Neutrophil (primary cell): ENCODE measurements around the gene SPPL2A.

Source experiments
- H3K27ac ChIP-seq: fragments of 200-600 bp; sonication (generic); 2 replicates; pipeline ENCODE4 v1.5.1; 2016; ENCODE audit warnings: mild to moderate bottlenecking, moderate library complexity
- H3K27me3 ChIP-seq: fragments of 200-600 bp; sonication (generic); 2 replicates; pipeline ENCODE4 v1.6.0; 2016; ENCODE audit warnings: mild to moderate bottlenecking
- H3K36me3 ChIP-seq: fragments of 200-600 bp; sonication (generic); 2 replicates; pipeline ENCODE4 v1.5.1; 2017
- H3K4me1 ChIP-seq, 2 experiments: fragments of 200-600 bp in 1 of 2; sonication (generic) in 1 of 2; 1 replicate in 1 of 2; 2 replicates in 1 of 2; pipeline versions ENCODE4 v1.5.1 to v1.6.1; 2013 to 2016; ENCODE audit warnings: low read depth in 1 of 2, low read length in 1 of 2, mild to moderate bottlenecking in 1 of 2, moderate library complexity in 1 of 2; ENCODE audit not compliant: control insufficient read depth in 1 of 2, insufficient read depth in 1 of 2
- H3K4me3 ChIP-seq, 2 experiments: fragments of 200-600 bp in 1 of 2; sonication (generic) in 1 of 2; 1 replicate in 1 of 2; 2 replicates in 1 of 2; pipeline ENCODE4 v1.5.1; 2013 to 2016; ENCODE audit warnings: low read depth in 1 of 2, low read length in 1 of 2, mild to moderate bottlenecking in 1 of 2, moderate library complexity in 1 of 2
- H3K9me3 ChIP-seq: fragments of 200-600 bp; sonication (generic); 2 replicates; pipeline ENCODE4 v1.5.1; 2016
- TF ChIP-seq, protein P1 (sequence below): fragments of 200-600 bp; sonication (generic); IDR thresholded peaks from 2 replicates; pipeline ENCODE4 v1.5.1; 2016; ENCODE audit warnings: antibody characterized with exemption

The SPPL2A gene

DNA sequence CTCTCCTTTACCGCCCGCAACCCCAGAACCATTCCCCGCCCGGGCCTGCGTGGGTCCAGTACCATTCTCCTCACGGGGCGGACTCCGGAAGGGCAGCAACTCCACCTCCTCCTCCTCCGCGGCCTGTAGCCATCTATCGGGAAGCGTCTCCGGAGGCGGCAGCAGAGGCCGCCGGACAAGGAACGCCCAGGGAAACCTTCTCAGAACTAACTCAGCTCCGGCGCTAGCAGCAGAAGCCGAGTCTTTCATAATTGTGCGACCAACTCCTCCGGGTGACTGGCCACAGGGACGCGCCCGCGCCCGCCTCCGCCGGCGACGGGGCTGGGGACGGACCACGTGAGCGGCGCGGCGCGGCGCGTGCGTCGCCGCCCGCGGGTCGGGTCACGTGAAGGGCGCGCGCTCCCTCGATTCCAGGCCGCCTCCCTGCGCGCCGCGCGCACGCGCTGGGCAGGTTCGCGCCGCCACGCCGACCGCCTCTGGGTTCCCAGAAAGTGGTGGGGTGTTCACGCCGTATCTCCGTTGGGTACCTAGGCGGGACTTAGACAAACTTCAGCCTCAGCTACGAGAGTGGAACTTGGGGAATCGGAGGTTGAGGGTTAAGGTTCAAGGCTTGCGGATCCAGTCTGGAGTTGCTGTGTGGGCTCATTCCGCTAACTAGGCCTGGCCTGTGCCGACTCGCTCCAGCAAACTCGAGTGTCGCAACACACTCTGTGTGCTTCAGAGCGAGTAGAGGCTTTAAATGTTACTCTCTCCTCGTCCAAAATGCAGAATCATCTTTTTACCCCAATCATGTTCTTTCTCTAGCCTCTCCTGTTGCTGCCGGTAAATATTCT, 78.8 kb downstream of the SPPL2A start, which contains the start of gene TRPM7:
TSS of gene TRPM7 (minus strand) at position 329 of the 833 bp plus-strand sequence. CDS start at position 65, 264 bp downstream.
- Histone ChIP-seq H3K9me3 (no peaks in the 10 kb centered on the region), H3K27ac (peak within 1 kb of the TSS; percentile 89), H3K4me1 (peaks cover 15 to 18% of the 10 kb centered on the region in 2 experiments), H3K4me3 (peak within 1 kb of the TSS; percentile 72 to 96), H3K36me3 (no peaks in the 10 kb centered on the region), H3K27me3 (no peaks in the 10 kb centered on the region)
- TF ChIP-seq, protein P1, sequence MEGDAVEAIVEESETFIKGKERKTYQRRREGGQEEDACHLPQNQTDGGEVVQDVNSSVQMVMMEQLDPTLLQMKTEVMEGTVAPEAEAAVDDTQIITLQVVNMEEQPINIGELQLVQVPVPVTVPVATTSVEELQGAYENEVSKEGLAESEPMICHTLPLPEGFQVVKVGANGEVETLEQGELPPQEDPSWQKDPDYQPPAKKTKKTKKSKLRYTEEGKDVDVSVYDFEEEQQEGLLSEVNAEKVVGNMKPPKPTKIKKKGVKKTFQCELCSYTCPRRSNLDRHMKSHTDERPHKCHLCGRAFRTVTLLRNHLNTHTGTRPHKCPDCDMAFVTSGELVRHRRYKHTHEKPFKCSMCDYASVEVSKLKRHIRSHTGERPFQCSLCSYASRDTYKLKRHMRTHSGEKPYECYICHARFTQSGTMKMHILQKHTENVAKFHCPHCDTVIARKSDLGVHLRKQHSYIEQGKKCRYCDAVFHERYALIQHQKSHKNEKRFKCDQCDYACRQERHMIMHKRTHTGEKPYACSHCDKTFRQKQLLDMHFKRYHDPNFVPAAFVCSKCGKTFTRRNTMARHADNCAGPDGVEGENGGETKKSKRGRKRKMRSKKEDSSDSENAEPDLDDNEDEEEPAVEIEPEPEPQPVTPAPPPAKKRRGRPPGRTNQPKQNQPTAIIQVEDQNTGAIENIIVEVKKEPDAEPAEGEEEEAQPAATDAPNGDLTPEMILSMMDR, result no peak

DNA sequence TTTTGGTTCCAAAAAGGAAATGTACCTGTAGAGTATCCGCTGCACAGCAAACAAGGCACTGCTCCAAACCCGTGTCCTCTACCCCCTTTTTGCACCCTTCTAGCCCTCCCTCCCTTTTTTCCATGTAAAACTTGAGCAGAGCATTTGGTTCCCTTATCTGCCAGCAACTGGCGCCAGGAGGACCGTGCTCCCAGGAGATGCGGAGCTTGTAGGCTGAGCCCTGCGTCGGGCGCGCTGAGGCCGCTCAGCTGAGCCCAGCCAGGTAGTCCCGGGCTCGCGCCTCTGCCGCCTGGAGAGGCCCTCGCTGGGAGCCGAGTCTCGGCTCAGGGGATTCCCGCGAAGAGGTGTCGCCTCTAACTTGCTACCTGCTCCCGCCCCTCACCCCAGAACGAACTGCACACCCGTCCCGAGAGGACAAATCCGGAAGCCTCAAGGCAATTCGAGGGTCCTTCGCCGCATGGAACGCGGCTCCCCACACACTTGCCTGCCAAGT, 79.5 kb downstream of the SPPL2A start:
- peak overlapping the region; percentile 89 for H3K27ac ChIP-seq
- no peaks in the 10 kb centered on the region for H3K9me3 ChIP-seq
- TF ChIP-seq, protein P1, result no peak
- peaks cover 15 to 18% of the 10 kb centered on the region in 2 experiments for H3K4me1 ChIP-seq
- H3K27me3 ChIP-seq, result no peaks in the 10 kb centered on the region
- peak overlapping the region; percentile 72 to 96 for H3K4me3 ChIP-seq
- H3K36me3 ChIP-seq, result no peaks in the 10 kb centered on the region

DNA sequence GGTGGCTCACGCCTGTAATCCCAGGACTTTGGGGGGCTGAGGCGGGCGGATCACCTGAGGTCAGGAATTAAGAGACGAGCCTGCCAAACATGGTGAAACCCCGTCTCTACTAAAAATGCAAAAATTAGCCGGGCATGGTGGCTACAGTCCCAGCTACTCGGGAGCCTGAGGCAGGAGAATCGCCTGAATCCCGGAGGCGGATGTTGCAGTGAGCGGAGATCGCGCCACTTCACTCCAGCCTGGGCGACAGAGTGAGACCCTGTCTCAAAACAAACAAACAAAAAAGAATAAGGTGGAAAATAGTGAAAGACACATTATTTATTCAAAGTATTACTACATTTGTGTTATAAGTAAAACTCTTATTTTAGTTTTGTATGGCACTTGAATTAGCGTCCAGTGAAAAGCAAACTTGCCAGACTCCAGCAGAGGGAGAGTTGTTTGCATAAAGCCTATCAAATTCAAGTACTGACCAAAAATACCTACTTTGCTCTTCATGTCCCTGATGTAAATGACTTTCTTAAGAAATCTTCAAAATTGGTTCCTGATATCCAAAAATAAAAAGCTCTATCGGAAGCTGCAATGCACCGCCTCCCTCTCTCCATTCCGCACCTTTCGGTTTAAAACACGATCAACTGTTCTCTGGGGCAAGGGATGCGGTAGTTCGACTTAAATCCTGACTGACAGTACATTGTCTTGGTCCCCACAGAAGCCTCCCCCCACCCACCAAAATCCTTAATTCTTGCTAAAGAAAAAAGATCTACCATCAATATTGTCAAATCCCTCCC, 80.1 kb downstream of the SPPL2A start:
- peak overlapping the region; percentile 72 to 96 for H3K4me3 ChIP-seq
- TF ChIP-seq, protein P1, result no peak
- no peaks in the 10 kb centered on the region for H3K27me3 ChIP-seq
- H3K9me3 ChIP-seq, result no peaks in the 10 kb centered on the region
- H3K27ac ChIP-seq, result peak overlapping the region; percentile 89
- H3K36me3 ChIP-seq, result no peaks in the 10 kb centered on the region
- peaks cover 15 to 18% of the 10 kb centered on the region in 2 experiments for H3K4me1 ChIP-seq

DNA sequence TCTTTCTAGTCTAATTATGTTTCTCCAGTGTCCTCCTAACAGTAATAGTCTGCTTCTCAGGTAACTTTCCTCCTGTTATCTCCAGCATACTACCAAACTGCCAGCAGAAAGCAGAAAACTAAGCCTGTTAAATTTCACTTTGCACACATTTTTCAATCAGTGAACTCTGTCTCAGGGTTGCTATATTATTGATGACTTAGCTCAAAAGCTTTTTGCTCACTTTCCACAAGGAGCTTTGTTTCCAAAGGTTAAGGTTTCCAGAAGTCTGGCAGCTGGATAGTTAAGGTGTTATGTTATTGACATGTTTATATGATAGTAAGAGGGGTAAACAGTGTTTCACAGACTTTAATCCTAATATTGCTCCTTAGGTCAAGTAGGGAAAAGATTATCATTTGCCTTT, 84.0 kb downstream of the SPPL2A start:
- no peak overlapping the region for H3K4me3 ChIP-seq
- H3K36me3 ChIP-seq, result no peaks in the 10 kb centered on the region
- peaks cover 8 to 9% of the 10 kb centered on the region in 2 experiments for H3K4me1 ChIP-seq
- no peaks in the 10 kb centered on the region for H3K9me3 ChIP-seq
- TF ChIP-seq, protein P1, result no peak
- no peaks in the 10 kb centered on the region for H3K27me3 ChIP-seq
- no peak overlapping the region for H3K27ac ChIP-seq

DNA sequence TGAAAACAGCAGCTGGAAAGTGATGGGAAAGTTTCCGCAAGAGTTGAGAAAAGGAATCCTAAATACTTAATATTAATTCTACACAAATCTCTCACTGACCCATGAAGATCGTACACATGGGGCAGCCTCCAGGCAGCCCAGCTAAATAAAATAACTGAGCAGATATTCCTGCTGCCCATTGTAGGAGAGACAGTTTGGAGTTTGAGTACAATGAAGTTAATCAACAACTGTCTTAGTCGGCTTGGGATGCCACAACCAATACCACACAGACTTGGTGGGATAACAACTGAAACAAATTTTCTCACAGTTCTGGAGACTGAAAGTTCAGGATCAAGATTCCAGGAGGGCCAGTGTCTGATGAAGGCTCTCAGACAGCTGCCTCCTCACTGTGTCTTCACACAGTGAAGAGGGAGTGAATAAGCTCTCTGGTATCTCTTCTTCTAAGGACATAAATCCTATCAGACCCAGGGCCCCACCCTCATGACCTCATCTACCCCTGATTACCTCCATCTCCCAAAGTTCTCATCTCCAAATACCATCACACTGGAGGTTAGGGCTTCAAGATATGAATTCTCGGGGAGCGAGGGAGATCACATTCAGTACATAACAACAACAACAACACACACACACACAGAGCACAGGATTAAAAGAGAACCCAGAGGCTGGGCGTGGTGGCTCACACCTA, 88.6 kb downstream of the SPPL2A start:
- Histone ChIP-seq H3K27ac (no peak overlapping the region), H3K4me3 (no peak overlapping the region)

More for the DNA sequence above, 88.6 kb downstream of the SPPL2A start:
- TF ChIP-seq, protein P1, result no peak
- Histone ChIP-seq H3K9me3 (no peaks in the 10 kb centered on the region), H3K36me3 (no peaks in the 10 kb centered on the region), H3K27me3 (no peaks in the 10 kb centered on the region), H3K4me1 (no peaks in the 10 kb centered on the region)
